ENCODE measurements around the gene RIOX2.
"Not testable (repeated sequence)": the region's sequence is repeated elsewhere in the genome, so short reads cannot be mapped to it uniquely, and the experiment has no call there.

RIOX2 gene

DNA sequence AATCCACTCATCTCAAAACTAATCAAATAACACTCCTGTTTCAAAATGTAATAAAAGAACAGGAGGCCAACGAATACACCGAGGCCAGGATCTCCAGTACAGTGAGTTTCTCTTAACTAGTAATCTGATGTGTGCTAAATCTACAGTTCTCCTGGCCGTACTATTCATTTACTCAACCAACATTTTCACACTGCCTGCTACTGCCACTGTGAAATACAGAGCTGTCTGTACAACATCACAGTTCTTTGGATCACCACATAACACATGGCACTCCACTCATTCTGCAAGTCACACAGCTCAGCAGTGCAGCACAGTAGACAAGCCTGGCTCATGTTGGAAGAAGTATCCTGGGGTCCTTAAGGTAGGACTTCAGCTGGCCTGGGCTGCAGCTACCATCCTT lies 21.9 kb downstream of the RIOX2 start:
- no peak for DNase-seq

DNA sequence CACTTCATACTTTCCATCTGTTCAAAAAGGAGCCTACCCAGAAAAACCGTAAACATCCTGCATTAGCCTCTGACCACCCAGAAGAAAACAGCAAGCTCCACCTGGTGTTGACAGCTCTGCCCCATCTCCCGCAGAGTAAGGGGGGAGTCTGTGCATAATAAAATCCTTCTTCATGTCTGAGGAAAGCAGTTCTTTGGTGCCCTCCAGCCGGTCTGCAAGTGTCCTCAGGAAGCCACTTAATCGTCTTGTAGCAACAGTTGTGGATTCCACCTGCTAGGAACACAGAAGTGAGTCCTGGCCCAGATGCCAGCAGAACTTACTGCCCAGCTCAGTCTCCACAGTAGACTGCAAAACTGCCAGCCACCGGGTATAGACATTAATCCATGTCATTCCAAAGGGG lies 22.5 kb downstream of the RIOX2 start:
- DNase-seq: no peak

DNA sequence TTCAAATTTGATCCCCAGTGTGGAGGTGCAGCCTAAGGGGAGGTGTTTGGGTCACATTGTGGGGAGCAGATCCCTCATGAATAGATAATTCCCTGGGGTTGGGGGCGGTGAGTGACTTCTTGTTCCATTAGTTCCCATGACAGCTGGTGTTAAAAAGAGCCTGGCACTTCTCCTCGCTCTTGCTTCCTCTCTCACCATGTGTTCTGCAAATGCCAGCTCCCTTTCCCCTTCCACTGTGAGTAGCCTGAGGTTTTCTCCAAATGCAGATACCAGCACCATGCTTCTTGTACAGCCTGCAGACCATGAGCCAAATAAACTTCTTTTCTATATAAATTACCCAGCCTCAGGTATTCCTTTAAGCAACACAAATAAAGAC lies 23.1 kb downstream of the RIOX2 start:
- no peak for DNase-seq

DNA sequence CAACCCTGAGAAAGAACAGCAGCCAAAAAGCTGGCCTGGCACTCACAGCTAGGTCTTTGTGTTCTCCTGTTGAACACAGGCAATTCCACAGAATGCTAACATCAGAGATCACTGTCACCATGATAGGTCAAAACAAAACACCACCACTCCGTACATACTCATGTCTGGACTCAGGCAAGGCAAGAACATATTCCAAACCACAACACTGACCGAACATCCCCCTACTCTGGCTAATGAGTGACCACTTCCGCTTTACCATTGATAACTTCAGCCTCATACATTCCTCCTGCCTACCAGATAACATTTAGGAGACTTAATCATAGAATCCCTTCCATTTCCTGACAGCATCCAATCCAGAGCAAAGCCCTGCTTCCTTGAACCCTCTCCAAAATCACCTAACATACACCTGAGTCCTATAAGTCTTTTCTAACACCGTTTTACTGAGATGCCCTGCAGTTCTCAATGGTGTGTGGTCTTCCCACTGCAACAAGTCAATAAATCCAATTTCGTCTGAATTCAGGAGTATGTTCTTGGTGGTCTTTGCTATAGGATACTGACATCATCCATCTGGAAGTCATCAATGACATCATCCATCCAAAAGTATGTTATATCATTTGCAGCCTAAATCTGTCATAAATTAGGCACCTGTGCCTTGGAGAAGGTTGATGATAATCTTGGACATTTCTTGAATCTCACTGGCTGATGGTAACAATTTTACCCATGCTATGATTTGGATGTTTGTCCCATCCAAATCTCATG lies 23.7 kb downstream of the RIOX2 start:
- DNase-seq: no peak

DNA sequence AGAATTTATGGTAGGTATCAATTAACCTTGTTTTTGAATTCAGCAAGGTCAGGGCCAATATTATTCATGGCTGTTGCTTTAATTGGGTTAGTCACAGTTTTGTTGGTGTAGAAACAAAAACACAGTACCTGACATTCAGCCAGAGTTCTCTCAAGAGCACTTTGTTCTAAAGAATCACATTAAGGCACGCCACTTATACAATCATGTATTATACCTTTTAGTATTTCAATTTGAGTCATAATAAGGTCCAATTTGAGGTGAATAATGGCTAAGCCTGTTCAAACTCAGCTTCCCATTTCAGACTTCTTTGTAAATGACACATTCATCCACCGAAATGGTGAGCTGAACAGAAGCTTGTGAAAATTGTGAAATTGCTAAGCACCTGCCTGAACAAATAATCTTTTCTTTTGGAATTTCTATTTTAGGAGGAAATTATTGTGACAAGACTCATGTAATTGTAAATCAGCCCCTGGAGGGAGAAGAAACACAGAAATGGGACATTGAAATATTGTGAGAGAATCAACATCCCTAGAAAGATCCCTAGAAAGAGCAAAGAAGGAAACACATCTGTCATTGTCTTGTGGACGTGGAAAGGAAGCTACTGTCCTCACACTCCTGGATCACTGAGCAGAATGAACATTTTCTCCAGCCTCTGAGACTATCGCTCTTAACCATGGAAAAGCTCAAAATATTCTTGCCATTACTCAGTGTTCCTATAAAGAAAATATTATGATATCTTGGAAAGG lies 29.3 kb downstream of the RIOX2 start:
- no peak for DNase-seq

DNA sequence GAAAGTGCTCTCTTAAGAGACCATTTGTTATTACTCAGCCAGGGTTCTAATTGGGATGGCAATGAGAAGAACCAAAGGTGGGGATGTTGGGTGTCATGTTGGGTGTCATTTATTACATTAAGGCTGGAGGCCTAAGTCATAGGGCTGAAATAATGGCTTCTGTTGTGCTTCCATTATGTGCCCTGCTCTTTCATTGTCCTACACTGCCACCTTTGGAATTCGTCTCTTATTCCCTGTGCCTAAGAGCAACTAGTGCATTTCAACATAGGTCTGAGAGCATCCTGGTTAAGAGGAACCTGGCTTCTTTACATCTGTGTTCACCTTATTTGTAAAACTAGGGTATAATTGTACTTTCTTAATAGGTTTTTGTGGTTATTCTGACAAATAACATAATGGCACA lies 32.2 kb downstream of the RIOX2 start:
- no peak for DNase-seq

DNA sequence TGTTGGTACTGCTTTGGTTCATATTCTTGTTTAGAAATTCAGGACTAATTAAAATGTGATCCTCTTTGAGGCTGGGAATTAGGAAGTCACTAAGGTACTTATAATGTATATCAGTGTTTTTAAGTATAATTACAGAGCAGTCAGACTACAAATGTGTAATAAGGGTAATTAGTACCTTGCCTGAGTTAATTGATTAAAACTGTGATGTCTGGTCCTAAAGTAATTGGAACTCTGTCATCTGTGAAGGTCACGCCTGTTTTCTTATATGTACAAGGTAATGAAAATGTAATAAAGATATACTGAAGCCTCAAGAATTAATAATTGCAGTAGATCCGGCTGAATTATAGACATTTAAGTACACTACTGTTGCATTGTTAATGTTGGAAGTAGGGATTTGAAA lies 32.8 kb downstream of the RIOX2 start:
- DNase-seq: no peak

DNA sequence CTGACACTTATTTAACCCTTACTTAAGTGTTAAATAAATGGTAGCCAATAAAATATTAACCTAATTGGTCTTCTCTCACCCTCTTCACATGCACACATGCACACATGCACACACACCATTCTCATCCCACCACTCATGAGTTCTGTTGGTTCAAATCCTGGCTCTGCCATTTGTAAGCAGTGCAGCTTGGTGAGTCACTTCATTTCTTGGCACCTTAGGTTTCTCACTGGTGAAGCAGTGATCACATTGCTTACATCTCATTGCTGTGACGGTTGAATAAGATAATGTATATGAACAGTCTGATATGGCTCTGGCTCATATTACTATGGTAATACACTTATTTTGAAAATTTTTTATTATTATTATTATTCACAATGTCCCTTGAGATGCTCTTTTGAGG lies 33.8 kb downstream of the RIOX2 start:
- no peak for DNase-seq

DNA sequence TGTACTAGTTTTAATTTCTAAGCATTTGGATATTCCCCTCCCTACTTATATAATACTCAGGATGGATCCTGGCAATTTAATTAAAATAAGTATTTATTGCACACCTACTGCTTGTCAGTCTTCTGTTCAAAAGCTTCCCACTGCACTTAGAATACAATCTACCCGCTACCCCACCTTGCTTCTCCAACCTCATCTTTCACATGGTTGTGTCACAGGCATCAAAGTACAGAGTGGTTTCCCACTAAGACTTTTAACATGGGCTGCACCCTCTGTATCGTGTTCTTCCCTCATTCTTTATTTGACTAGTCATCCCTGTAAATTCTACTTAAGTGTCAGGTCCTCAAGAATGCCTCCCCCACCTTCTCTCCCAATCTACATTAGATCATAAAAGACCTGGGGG lies 35.0 kb downstream of the RIOX2 start:
- no peak for DNase-seq

DNA sequence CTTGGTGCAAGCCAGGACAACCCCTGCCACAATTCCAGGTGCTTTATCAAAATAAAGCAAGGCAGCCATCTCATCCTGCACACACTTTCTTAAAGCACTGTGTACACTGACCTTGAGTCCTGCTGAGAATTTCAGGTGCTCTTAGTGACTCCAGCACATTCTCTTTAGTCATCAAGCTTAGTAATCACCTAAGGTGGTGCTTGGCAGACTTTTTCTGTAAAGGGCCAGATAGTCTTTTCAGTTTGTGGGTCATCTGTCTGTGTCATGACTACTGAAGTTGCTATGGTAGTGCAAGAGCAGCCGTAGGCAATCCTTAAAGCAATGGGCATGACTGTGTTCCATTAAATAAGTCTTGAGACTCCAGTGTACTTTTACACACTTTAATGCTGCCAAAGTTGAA lies 36.4 kb downstream of the RIOX2 start:
- DNase-seq: no peak

DNA sequence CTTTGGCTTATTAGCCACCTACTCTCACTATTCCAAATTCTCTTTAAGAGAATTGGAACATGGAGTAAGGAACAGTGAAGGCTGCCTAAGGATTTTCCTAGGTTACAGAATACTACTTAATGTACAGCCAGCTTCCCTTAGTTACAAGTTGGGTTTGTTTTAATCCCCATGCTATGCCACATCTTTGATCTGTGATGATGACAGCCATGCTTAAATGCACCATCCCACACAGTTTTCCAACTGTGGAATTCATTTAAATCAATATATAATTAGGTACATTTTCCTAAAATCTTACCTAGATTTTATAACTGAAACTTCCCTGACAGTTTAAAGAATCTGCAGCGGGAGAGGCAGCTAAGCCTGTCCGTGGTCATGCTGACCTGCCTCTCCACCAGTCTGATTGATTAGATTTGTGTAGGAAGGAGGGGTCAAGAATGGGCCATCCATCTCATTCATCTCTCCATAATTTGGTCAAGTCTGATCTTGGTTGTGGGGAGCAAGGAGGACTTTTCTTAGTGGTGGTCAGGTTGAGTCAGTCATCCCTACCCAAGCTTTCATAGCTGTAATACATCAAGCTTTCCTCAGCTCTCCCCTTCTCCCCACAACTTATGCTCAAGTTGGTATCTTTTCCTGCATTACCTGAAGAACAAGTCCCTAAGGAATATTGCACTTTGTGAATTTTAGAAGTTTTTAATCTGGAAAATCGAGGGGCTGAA lies 37.1 kb downstream of the RIOX2 start:
- no peak for DNase-seq

DNA sequence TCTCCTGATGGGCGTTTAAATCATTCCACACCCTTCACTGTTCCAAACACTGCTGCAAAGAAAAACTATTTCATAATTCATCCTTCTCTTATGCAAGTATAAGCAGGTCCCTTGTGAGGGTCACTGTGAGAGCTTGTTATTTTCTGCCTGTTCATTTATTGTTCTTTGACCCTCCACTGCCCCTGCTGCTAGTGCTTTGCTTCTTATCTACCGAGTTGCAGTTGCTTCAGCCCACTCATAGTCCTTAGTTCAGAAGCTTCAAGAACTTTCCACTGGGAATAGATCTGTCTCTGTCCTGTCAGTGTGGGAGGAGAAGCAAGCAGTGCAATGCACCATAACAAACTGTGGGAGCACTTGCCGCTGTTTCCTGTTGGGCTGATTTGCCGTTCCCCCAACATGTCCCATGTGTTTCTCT lies 39.8 kb downstream of the RIOX2 start:
- no peak for DNase-seq

DNA sequence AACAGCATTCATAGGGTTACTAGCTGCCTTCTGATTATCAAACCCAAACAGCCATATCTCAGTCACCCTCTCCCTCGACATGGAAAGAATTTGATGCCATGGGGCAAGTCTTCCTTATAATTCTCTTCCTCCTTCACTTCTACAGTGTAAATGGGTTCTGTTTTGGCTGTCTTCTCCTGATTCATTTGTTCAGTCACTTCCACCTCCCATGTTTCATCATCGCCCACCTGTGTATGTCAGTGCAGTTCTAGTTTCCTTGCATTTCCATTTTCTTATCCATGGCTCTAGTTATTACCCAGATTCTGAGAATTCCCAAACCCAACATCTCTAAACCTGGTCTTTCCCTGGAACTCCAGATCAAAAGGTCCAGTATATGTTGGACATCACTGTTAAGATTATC lies 41.0 kb downstream of the RIOX2 start:
- no peak for DNase-seq

DNA sequence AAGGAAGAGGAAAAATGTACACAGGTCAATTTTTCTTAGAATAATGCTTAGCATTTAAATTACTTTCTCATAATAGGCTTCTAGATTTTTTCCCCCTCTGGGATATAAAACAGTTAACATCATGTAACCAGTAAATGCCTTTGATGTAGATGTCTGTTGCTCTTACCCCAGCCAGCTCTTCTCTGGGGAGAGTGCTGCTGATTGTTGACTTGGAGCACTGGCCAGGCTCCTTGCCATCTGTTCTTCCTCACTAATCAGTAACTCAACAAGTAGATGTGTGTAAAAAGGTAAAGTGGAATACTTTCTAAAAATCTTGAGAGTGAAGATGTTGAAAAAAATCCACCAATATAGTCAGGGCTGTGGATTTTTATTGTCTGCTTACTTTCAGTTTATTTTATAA lies 42.2 kb downstream of the RIOX2 start:
- no peak for DNase-seq

DNA sequence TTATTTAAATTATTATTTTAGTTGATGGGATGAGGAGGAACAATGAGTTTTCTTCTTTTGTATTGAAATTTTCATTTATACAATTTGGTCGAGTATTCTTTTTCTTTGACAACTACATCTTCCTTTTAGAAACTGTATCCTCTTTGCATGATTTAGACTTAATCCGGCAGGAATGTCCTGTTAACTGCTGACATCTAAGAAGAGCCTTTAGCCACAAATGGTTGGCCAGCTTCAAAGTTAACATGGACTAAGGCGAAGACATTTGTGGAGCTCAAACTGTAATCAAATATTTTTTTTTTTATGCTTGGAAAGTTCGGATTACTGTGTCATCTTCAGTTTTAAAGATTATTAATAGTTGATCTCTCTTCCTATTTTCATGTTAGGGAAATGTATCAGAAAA lies 43.2 kb downstream of the RIOX2 start:
- no peak for DNase-seq

DNA sequence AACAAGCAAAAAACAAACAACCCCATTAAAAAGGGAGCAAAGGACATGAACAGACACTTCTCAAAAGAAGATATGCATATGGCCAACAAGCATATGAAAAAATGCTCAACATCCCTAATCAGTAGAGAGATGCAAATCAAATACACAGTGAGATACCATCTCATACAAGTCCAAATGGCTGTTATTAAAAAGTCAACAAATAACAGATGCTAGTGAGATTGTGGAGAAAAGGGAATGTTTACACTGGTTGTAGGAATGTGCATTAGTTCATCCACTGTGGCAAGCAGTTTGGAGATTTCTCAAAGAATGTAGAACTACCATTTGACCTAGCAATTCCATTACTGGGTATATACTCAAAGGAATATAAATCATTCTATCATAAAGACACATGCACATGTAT lies 44.5 kb downstream of the RIOX2 start:
- no peak for DNase-seq

DNA sequence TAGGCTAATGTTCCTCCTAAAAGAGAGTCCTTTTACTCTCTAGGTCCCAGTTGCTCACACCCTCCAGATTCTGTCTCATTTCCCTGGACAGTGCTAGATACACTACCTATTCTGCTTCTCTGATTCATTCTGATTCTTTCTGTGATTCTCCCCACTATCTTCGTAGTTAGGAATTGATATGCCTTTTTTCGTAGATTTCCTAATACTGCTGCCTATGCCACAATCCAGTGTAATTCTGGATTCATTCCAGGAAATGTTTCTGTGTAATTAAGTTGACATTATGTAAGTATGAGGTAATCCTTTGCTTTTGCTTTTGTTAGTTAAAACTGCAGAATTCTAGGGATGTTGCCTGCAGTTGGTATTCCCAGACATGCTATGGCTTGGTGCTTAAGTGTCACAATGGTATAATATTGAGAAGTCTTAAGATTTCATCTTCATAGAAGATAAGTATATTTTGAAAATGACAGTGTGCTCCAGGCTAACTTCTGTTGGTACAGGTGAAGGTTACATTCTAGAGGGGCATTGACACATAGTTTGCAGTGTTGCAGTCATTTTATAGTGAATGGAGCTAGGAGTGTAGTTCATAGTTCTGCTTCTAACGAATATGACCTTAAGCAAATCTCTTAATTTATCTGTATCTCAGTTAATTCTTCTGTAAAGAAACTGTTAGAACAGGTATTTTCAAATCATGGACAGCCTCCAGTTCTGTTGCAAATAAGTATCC lies 54.3 kb downstream of the RIOX2 start:
- DNase-seq: no peak

DNA sequence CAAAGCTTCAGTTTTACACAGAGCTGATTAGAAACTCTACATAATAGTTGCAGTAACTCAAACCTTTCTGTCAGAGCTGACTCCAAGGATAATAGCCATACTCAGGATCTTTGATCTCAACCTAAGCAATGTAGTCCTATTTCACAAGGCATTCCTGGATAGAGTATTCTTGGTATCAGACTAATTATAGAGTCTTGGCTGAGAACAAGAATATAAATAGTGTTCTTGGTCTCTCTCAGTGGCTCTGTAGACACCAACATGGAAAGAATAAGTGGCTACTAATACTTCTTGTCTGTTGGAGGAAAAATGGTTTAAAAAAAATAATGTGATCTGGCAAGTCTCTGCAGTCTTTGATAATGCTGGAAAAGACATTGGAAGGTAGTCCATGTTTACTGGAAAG lies 55.7 kb downstream of the RIOX2 start:
- no peak for DNase-seq

DNA sequence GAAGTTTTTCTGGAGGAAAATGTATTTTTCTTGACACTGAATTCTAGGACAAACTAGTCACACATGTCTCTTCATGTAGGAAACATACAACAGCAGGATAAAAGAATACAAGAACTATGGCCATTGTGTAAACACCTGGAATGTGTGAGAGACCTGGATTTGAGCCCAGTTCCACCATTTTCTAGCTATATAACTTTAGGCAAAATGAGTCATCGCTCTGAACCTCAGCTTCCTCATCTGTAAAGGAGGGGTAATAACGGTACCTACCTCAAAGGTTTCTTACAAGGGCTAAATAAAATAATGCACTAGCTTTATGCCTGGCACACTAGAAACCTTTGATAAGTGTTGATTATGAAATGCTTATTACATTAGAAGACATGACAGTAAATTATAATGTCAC lies 57.8 kb downstream of the RIOX2 start:
- no peak for DNase-seq

DNA sequence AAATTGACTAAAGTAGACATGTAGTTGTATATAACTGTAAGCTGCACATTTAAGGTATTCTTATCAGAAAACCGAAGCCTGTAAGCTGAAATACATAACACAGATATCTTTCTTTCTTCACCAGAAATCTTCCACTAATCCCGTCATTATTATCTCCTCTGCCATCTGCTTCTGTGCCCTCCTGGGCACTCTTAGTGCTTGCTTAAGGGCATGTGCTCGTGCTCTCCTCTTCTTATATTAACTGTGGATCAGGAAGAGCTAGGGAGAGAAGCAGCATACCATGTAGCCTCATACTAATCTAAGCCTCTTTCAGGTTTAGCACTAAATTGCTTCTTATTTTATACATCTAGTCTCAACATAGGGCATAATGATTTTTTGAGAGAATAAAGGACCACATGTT lies 60.8 kb downstream of the RIOX2 start:
- no peak for DNase-seq

DNA sequence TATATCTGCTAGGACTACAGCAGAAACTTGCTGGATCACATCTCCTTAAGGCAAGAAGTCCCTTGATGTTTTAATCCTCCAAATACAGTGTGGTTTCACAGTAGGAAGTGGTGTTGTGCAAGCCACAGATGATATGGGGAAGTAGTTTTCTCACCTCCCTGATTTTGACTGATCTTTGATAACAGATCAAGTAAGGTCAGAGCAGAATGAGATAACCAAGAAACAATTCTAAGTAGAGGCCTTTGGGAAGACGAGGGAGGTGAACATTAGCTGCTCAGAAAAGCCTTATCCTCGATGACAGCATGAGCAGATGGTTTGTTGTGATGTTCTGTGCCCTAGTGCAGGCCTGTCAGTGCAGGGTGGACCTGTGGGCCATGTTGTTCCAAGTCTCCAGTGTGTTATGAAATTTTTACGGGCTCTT lies 61.3 kb downstream of the RIOX2 start:
- no peak for DNase-seq

DNA sequence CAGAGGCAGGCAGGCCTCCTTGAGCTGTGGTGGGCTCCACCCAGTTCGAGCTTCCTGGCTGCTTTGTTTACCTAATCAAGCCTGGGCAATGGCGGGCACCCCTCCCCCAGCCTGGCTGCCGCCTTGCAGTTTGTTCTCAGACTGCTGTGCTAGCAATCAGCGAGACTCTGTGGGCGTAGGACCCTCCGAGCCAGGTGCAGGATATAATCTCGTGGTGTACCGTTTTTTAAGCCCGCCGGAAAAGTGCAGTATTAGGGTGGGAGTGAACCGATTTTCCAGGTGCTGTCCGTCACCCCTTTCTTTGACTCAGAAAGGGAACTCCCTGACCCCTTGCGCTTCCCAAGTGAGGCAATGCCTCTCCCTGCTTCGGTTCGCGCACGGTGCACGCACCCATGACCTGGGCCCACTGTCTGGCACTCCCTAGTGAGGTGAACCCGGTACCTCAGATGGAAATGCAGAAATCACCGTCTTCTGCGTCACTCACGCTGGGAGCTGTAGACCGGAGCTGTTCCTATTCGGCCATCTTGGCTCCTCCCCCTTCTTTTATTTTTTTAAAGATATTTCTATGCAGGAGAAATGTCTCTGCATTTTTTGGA lies 61.9 kb downstream of the RIOX2 start:
- not testable (repeated sequence) for DNase-seq

DNA sequence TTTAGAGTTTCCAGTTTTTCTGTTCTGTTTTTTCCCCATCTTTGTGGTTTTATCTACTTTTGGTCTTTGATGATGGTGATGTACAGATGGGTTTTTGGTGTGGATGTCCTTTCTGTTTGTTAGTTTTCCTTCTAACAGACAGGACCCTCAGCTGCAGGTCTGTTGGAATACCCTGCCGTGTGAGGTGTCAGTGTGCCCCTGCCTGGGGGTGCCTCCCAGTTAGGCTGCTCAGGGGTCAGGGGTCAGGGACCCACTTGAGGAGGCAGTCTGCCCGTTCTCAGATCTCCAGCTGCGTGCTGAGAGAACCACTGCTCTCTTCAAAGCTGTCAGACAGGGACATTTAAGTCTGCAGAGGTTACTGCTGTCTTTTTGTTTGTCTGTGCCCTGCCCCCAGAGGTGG lies 62.4 kb downstream of the RIOX2 start:
- DNase-seq: not testable (repeated sequence)
